Measurements from ENCODE around the gene TSKS. TPM values are rescaled to one million over a fixed set of nuclear protein-coding genes. Genes with fewer than 3 reads are reported as not detected.
"Not testable (repeated sequence)": the region's sequence is repeated elsewhere in the genome, so short reads cannot be mapped to it uniquely, and the experiment has no call there.

Gene TSKS
- total RNA-seq, 1 donor from 2014 or later, result not detected

DNA sequence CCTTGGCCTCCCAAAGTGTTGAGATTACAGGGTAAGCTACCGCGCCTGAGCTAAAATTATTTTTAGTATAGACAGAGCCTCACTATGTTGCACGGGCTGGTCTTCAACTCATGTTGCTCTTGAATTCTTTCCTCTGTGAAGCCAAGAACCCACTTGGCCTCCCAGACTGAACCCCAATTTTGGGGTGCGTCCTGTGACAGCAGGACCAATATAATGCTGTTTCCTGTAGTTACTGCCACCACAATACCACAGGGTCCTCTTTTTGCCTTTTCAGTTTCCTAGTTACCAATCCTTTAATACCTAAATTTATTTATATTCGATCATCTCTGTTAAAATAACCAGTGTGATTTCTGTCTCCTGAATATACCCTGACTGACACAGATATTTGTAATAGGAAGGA, 32.9 kb downstream of the TSKS start:
- TF ChIP-seq, protein P1, sequence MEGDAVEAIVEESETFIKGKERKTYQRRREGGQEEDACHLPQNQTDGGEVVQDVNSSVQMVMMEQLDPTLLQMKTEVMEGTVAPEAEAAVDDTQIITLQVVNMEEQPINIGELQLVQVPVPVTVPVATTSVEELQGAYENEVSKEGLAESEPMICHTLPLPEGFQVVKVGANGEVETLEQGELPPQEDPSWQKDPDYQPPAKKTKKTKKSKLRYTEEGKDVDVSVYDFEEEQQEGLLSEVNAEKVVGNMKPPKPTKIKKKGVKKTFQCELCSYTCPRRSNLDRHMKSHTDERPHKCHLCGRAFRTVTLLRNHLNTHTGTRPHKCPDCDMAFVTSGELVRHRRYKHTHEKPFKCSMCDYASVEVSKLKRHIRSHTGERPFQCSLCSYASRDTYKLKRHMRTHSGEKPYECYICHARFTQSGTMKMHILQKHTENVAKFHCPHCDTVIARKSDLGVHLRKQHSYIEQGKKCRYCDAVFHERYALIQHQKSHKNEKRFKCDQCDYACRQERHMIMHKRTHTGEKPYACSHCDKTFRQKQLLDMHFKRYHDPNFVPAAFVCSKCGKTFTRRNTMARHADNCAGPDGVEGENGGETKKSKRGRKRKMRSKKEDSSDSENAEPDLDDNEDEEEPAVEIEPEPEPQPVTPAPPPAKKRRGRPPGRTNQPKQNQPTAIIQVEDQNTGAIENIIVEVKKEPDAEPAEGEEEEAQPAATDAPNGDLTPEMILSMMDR (conservative IDR thresholded peaks at IDR 0.05; ENCODE audit: low read depth, low read length), result no peak
- H3K4me3 ChIP-seq (ENCODE audit: low read depth, low read length), result no peak overlapping the region
- DNase-seq (ENCODE audit: low read depth), result no peak

DNA sequence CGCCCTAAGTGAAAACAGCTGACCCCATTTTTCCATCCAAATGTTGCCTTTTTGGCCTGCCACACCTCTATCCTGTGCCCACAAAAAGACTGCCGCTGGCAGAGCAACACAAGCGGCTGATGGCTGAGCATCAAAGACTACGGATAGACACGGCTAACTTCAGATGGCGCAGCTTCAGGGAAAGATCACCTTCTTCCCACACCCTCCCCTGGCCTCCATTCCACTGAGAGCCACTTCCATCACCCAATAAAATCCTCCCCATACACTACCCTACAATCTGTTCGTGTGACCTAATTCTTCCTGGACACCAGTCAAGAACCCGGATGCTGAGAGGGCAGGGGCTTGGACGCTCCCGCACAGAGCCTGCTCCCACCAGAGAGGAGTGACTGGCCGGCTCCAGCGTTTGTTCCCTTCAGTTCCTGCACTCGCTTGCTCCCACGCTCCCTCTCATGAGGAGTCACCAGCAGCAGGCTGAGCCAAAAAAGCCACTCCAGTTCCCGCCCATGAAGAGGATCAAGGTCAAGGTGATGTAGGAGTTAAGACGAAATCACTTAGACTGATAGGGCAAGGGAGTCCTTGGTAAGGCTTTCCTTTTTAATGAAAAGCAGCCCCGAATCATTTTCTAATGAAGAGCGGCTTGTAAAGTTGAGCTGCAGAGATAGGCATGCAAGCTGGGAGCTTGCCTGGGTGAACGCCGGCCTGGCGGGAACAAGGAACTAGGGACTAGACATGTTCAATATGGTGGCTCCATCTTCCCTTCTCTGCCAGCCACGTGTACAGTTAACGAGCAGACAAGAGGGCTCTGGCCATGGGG, 35.7 kb downstream of the TSKS start:
- TF ChIP-seq, protein P1 (conservative IDR thresholded peaks at IDR 0.05; ENCODE audit: low read depth, low read length), result no peak
- no peak for DNase-seq (ENCODE audit: low read depth)
- no peak overlapping the region for H3K4me3 ChIP-seq (ENCODE audit: low read depth, low read length)

DNA sequence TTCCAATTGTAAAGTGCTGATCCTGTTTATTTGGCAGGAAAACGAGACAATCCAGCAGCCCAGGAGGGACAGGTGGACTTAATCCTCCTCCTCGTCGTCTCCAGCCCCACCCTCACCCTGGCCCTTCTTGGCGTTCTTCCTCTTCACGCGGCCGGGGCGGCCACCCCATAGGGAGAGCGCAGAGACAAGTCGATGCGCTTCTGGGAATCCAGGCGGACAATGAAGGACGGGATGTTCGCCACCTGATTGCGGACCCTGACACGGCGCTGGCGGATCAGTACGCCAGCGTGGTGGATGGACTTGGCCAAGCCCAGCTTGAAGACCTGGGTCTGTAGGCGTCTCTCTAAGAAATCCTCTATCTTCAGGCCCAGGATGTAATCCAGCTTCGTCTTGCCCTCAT, 43.7 kb downstream of the TSKS start:
- not testable (repeated sequence) for DNase-seq (ENCODE audit: low read depth)

DNA sequence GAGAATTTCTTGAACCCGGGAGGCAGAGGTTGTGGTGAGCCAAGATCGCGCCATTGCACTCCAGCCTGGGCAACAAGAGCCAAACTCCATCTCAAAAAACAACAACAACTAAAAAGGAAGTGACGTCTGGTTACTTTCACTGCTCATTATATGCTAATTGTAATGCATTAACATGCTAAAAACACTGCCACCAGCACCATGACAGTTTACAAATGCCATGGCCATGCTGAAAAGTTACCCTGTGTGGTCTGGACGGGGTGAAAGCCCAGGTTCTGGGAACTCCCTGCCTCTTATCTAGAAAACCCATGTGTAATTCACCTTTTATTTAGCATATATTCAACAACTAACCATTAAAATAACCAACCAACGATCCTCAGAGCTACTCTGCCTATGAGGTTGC, 44.1 kb downstream of the TSKS start:
- no peak for DNase-seq (ENCODE audit: low read depth)
- TF ChIP-seq, protein P1 (conservative IDR thresholded peaks at IDR 0.05; ENCODE audit: low read depth, low read length), result no peak
- H3K4me3 ChIP-seq (ENCODE audit: low read depth, low read length), result no peak overlapping the region

More for the DNA sequence above, 43.7 kb downstream of the TSKS start:
- H3K4me3 ChIP-seq (ENCODE audit: low read depth, low read length), result not testable (repeated sequence)

DNA sequence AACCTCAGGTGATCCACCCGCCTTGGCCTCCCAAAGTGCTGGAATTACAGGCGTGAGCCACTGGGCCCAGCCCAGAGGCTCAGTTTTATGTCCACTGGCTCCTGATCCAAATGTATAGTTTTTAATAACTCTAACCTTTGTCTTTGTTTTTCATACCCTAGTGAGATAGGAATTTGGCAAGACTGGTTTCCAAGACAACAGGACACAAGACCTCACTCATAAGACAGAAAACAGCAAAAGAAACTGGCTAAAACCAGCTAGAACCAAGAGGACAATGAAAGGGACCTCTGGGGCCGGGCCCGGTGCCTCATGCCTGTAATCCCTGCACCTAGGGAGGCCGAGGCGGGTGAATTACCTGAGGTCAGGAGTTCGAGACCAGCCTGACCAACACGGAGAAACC, 44.6 kb downstream of the TSKS start:
- TF ChIP-seq, protein P1 (conservative IDR thresholded peaks at IDR 0.05; ENCODE audit: low read depth, low read length), result no peak
- no peak for DNase-seq (ENCODE audit: low read depth)
- H3K4me3 ChIP-seq (ENCODE audit: low read depth, low read length), result no peak overlapping the region

DNA sequence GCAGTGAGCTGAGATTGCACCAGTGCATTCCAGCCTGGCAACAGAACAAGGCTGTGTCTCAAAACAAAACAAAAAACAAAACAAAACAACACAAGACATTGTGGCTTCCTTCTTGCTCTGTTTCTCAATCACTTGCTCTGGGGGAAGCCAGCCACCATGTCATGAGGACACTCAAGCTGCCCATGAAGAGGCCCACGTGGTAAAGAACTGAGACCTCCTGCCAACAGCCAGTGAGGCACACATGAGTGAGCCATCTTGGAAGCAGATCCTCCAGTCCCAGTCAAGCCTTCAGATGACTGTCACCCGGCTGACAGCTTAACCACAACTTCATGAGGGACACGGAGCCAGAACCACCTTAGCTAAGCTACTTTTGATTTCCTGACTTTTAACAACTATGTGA, 47.0 kb downstream of the TSKS start:
- H3K4me3 ChIP-seq (ENCODE audit: low read depth, low read length), result no peak overlapping the region
- DNase-seq (ENCODE audit: low read depth), result no peak
- TF ChIP-seq, protein P1 (conservative IDR thresholded peaks at IDR 0.05; ENCODE audit: low read depth, low read length), result no peak

DNA sequence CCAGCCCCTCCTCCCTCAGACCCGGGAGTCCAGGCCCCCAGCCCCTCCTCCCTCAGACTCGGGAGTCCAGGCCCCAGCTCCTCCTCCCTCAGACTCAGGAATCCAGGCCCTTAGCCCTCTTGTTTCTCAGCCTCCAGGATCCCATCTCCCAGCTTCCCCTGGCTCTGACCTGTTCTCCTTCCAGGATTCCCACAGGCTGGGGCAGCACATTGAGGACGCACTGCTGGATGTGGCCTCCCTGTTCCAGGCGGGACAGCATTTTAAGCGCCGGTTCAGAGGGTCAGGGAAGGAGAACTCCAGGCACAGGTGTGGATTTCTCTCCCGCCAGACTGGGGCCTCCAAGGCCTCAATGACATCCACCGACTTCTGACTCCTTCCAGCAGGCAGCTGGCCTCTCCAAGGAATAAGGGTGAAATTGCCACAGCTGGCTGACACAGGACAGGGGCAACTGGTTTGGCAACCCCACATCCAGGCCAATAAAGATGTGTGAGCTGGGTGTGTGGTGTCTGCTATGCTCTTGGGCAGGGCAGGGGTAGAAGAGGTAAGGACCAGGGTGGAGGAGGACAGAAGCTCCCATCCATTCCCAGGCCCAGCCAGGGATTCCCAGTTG, 49.8 kb downstream of the TSKS start:
- TF ChIP-seq, protein P1 (conservative IDR thresholded peaks at IDR 0.05; ENCODE audit: low read depth, low read length), result no peak
- H3K4me3 ChIP-seq (ENCODE audit: low read depth, low read length), result no peak overlapping the region
- DNase-seq (ENCODE audit: low read depth), result no peak

All from epithelial cell of proximal tubule (primary cell).